OCI-LY1 (cell line): Measurements from ENCODE around the gene ADAMTS17.

Experiments
- EZH2 ChIP-seq: fragments of 200-600 bp; sonication (generic), shearing (Covaris generic); IDR thresholded peaks from 2 replicates; pipeline ENCODE4 v1.8.0; 2017; ENCODE audit warnings: borderline replicate concordance, mixed run types, mild to moderate bottlenecking, antibody characterized with exemption, low read length, moderate library complexity, mixed read lengths
- TF ChIP-seq, protein P1 (sequence below): fragments of 200-600 bp; sonication (generic), shearing (Covaris generic); IDR thresholded peaks from 2 replicates; pipeline ENCODE4 v1.5.1; 2017; ENCODE audit warnings: mild to moderate bottlenecking, antibody characterized with exemption, low read length, moderate library complexity, mixed read lengths

DNA sequence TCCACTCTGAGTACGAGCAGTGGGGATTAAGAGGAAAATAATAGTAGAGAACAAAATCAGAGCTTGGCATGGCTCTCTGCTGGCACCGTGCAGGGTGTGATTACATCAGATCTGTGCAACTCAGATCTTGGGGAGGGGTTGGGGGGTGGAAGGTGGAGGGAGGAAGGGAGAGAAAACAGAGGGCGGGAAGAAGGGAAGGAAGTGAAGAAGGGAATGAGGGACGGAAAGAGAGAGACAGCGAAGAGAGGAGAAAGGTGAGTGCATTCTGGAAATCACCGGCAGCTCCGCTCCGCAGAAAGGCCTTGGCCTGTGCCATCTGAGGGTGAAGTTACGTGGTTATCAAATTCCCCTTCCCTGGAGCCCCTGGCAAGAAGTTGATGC is 31.0 kb upstream of the ADAMTS17 start:
- TF ChIP-seq, protein P1, sequence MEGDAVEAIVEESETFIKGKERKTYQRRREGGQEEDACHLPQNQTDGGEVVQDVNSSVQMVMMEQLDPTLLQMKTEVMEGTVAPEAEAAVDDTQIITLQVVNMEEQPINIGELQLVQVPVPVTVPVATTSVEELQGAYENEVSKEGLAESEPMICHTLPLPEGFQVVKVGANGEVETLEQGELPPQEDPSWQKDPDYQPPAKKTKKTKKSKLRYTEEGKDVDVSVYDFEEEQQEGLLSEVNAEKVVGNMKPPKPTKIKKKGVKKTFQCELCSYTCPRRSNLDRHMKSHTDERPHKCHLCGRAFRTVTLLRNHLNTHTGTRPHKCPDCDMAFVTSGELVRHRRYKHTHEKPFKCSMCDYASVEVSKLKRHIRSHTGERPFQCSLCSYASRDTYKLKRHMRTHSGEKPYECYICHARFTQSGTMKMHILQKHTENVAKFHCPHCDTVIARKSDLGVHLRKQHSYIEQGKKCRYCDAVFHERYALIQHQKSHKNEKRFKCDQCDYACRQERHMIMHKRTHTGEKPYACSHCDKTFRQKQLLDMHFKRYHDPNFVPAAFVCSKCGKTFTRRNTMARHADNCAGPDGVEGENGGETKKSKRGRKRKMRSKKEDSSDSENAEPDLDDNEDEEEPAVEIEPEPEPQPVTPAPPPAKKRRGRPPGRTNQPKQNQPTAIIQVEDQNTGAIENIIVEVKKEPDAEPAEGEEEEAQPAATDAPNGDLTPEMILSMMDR = no peak
- TF ChIP-seq EZH2 = no peak
